ENCODE measurements around the gene GPSM3. TPM values are rescaled to one million over a fixed set of nuclear protein-coding genes. Genes with fewer than 3 reads are reported as not detected.
A peak's percentile ranks its signal among the peaks of the same experiment; 100 is the strongest.

GPSM3 gene
- total and polyA plus RNA-seq, 2 of the 13 experiments (the other 11 are each of a cell fraction or from before 2014, with no cell fraction given) = 0.18 to 6.2 TPM

- H3K4me1 ChIP-seq (ENCODE audit: insufficient read depth, low read length) = peaks cover 47% of the 10 kb centered on the region
- FAIRE-seq (no peak), DNase-seq (ENCODE audit: low spot score) (no peak), ATAC-seq (no peak)
- H3K4me2 ChIP-seq (ENCODE audit: low read depth, low read length) = peak overlapping the region; percentile 95
- peaks cover 7 to 19% of the 10 kb centered on the region in 2 experiments for H3K36me3 ChIP-seq (replicated peaks in 1 of 2; ENCODE audit: control insufficient read depth in 1 of 2, insufficient read depth in 2 of 2, low read length in 2 of 2)
- intact Hi-C loops (cut with micrococcal nuclease; ENCODE audit: unreplicated experiment) (loop anchor here (1.0 kb wide), 1 partner anchor 13 kb away; the partner anchor contains the start of gene RNF5), in situ Hi-C loops (cut with HindIII; ENCODE audit: extremely low pct_ligation_motif_present, low pct_unique_long_range_greater_than_20kb) (loop anchor here (5.0 kb wide), 1 partner anchor 781 kb away; no protein-coding TSS in a partner anchor)
- peak overlapping the region; percentile 90 for H3K9ac ChIP-seq (ENCODE audit: insufficient read depth, low read depth, low read length)
- no peak overlapping the region for H2AFZ ChIP-seq (ENCODE audit: low read length)
- BruUV-seq (replicated peaks) = no TSS peak
- CTCF ChIA-PET (ENCODE audit: low intra/inter-chr PET ratio, low total read pairs) = no interaction called here
- H4K20me1 ChIP-seq (ENCODE audit: insufficient read depth, low read length) = no peaks in the 10 kb centered on the region
- H3K27ac ChIP-seq (ENCODE audit: extremely low read length, insufficient read depth, low read length) = peak overlapping the region; percentile 80
- no peaks in the 10 kb centered on the region; a peak in 1 of 5 replicates for H3K27me3 ChIP-seq (ENCODE audit: control insufficient read depth in 1 of 2, insufficient read depth in 2 of 2, low read length in 2 of 2)
- peaks cover 15% of the 10 kb centered on the region for H3K79me2 ChIP-seq (ENCODE audit: insufficient read depth, low read length)
- POLR2A ChIA-PET = interaction anchor here (0.7 to 7.1 kb wide), 10 partner anchors 9 to 781 kb away, joined by 3 to 127 read pairs (median 4); partner anchors contain the start of genes AGPAT1, ATF6B, C6orf47 and FKBPL
- H3K4me3 ChIP-seq (replicated peaks in 1 of 3; ENCODE audit: insufficient read depth in 1 of 3, low read depth in 2 of 3, low read length in 3 of 3) = peak overlapping the region; percentile 74 to 93 (median 79)
- WGBS (ENCODE audit: low lambda C conversion rate) = 56% methylated on average over 8 of the region's 8 CpGs
- no peaks in the 10 kb centered on the region for H3K9me3 ChIP-seq (ENCODE audit: low read length)
- no peak for TF ChIP-seq POLR2A (IDR thresholded peaks at IDR 0.05; ENCODE audit: insufficient read depth in 1 of 2, low read depth in 2 of 2, low read length in 2 of 2)
- TF ChIP-seq, protein P1, sequence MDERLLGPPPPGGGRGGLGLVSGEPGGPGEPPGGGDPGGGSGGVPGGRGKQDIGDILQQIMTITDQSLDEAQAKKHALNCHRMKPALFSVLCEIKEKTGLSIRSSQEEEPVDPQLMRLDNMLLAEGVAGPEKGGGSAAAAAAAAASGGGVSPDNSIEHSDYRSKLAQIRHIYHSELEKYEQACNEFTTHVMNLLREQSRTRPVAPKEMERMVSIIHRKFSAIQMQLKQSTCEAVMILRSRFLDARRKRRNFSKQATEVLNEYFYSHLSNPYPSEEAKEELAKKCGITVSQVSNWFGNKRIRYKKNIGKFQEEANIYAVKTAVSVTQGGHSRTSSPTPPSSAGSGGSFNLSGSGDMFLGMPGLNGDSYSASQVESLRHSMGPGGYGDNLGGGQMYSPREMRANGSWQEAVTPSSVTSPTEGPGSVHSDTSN (CRISPR knock-in tag; IDR thresholded peaks at IDR 0.05) = no peak
- no peak for TF ChIP-seq ZNF318 (CRISPR knock-in tag; IDR thresholded peaks at IDR 0.05)
- no peak for TF ChIP-seq PRMT3 (CRISPR knock-in tag; IDR thresholded peaks at IDR 0.05; ENCODE audit: borderline replicate concordance, low read depth)
- no peak for TF ChIP-seq HES4 (CRISPR knock-in tag; IDR thresholded peaks at IDR 0.05; ENCODE audit: borderline replicate concordance)
- no peak for TF ChIP-seq KMT2B (CRISPR knock-in tag; IDR thresholded peaks at IDR 0.05)
- TF ChIP-seq, protein P2, sequence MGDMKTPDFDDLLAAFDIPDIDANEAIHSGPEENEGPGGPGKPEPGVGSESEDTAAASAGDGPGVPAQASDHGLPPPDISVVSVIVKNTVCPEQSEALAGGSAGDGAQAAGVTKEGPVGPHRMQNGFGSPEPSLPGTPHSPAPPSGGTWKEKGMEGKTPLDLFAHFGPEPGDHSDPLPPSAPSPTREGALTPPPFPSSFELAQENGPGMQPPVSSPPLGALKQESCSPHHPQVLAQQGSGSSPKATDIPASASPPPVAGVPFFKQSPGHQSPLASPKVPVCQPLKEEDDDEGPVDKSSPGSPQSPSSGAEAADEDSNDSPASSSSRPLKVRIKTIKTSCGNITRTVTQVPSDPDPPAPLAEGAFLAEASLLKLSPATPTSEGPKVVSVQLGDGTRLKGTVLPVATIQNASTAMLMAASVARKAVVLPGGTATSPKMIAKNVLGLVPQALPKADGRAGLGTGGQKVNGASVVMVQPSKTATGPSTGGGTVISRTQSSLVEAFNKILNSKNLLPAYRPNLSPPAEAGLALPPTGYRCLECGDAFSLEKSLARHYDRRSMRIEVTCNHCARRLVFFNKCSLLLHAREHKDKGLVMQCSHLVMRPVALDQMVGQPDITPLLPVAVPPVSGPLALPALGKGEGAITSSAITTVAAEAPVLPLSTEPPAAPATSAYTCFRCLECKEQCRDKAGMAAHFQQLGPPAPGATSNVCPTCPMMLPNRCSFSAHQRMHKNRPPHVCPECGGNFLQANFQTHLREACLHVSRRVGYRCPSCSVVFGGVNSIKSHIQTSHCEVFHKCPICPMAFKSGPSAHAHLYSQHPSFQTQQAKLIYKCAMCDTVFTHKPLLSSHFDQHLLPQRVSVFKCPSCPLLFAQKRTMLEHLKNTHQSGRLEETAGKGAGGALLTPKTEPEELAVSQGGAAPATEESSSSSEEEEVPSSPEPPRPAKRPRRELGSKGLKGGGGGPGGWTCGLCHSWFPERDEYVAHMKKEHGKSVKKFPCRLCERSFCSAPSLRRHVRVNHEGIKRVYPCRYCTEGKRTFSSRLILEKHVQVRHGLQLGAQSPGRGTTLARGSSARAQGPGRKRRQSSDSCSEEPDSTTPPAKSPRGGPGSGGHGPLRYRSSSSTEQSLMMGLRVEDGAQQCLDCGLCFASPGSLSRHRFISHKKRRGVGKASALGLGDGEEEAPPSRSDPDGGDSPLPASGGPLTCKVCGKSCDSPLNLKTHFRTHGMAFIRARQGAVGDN (CRISPR knock-in tag; IDR thresholded peaks at IDR 0.05) = 0 out of 2 replicates have a peak, but pooled peaks have one; percentile 18
- TF ChIP-seq ZNF775 (CRISPR knock-in tag; IDR thresholded peaks at IDR 0.05; ENCODE audit: borderline replicate concordance) = no peak
- TF ChIP-seq ZNF652 (CRISPR knock-in tag; IDR thresholded peaks at IDR 0.05; ENCODE audit: borderline replicate concordance, low read depth) = no peak
Observed at GRCh38 chr6:32190911-32191677, 1.3 kb downstream of the GPSM3 start.
